GM21526 (cell line): ENCODE results near the gene CDK19.

Experiments used
- ATAC-seq: cut with Tn5 transposase; IDR thresholded peaks from one replicate; pipeline ENCODE4 v1.9.1; 2021; ENCODE audit warnings: moderate library complexity; ENCODE audit not compliant: unreplicated experiment, low FRiP score

CDK19 gene

DNA sequence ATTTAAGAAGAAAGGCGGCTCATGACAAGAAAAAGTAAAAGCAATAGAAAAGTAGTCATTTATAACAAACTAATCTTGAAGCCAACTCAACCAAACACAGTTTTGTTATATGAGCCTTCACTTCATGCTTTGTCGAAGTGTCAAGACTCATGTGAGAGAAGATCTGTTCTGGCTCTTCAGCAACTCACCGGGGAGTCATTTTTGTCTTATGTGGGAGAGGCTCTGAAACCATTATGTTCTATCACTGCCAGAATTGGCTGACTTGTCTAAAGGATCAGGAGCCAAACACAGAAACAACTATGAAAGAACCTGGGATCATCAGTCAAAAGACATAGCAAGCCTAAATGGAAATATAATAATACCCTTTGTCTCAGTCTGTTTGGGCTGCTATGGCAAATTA lies 105.2 kb downstream of the CDK19 start:
- ATAC-seq, result no peak

DNA sequence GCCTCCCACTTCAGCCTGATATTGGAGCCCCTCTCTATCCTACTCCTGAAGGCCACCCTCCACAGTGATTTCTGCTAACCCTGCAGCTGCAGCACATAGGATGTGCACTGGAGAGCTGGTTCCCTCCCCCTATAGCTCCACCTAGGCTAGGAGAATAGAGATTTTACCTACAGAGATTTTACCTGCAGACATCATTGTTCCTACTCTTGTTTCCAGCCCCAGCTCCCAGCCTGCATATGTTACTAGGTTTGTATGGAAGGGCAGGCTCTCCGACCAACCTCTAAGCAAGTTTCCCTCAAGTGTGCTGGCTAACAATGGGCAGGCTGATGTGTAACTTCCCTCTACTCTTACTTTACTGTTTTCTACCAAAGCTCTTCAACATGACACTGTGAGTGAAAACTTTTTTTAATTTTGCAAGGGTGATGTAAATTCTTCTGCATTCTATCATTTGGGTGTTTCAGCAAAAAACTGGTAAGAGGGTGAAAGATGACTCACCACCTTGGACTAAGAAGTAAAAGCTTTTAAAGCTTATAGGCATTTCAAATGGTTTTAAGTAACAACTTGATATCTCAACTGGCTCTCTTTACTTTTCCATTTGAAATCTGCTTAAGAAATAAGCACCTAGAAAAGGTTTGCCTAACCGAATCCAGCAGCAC lies 106.8 kb downstream of the CDK19 start:
- no peak for ATAC-seq

DNA sequence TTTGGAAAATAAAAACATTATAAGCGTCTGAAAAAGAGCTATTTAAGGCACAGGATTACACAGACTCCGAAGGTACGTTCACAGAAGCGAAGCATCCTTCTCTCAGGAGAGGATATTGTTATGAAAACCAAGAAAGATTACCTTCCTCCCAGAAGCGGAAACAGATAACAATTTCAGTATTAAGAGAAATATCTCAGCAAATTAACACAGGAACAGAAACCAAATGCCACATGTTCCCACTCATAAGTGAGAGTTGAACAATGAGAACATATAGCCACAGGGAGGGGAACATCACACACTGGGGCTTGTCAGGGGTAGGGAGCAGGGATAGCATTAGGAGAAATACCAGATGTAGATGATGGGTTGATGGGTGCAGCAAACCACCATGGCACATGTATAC lies 109.7 kb downstream of the CDK19 start:
- ATAC-seq, result no peak

DNA sequence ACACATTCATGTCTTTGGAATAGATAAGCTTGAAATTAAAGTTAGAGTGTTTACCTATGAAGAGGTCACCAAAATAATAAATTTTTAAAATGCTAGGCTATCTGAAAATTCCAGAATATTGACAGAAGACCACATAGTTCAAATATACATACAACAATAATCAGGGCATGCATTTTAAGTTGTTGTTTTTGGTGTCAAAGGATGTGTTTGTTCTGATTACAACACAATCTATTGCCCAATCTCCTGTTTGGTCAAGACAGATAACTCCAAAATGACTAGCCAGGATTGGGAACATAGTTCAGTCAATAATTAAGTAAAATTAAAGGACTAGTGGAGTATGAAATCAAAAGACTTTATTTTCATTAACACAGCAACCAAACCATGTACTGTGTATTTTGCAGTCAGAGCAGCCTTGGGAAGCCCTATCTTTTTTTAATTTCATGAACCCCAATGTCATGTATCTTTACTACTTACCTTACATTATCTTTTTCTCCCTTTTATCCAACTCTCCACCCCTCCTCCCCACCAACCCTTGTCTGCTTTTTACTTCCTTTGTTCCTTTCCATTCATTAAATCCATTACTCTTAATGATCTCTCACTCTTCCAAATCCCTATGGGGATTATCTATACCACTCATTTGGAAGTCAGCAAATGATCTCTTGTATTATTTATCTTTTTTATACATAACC lies 111.2 kb downstream of the CDK19 start:
- ATAC-seq, result no peak

DNA sequence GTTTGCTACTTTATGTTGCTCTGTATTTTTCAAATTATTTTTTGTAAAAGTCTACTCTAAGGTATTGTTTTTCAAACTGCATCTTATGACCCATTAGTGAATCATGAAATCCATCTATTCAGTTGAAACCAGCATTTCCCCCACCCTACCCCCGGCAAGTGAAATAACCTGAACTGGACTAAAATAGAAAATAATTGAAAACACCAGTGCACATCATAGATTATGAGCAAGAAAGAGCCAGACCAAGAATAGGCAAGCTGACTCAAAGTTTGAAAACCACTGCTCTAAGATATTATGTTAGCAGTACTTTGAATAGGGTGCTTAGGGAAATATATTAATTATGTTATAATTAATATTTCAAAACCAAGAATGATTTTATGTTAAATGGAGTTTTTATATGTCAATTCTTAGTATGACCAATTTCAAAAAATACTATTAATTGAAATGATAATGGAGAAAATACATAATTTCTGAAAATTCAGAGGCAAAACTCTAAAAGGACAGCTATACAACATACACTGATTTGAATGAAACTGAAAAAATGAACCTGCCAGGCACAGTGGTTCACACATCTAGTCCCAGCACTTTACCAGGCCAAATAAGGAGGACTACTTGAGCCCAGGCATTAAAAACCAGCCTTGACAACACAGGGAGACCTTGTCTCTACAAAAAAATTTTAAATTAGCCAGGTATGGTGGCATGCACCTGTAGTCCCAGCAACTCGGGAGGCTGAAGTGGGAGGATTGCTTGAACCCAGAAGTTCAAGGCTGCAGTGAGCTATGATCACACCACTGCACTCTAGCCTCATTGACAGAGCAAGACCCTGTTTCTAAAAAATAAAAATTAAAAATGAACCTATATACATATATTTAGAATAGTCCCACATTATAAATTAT lies 112.0 kb downstream of the CDK19 start:
- no peak for ATAC-seq

DNA sequence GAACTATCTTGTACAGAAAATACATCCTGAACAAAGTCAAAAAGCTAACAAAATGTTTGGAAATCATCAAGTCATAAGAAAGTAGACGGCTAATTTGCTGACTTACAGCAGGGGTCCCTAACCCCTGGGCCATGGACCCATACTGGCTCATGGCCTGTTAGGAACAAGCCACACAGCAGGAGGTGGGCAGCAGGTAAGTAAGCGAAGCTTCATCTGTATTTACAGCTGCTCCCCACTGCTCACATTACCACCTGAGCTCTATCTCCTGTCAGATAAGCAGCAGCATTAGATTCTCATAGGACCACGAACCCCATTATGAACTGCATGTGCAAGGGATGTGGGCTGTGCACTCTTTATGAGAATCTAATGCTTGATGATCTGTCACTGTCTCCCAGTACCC lies 115.5 kb downstream of the CDK19 start:
- ATAC-seq, result no peak

DNA sequence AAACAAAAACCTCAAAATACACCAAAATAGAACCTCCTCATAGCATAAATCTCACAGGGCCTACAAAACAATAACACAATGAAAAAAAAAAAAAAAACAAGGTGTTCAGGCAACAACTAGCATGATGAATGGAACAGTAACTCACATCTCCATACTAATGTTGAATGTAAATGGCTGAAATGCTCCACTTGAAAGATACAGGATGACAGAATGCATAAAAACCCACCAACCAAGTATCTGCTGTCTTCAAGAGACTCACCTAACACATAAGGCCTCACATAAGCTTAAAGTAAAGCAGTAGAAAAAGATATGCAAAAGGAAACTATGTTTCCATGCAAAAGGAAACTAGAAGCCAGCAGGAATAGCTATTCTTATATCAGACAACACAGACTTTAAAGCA lies 121.3 kb downstream of the CDK19 start:
- no peak for ATAC-seq

DNA sequence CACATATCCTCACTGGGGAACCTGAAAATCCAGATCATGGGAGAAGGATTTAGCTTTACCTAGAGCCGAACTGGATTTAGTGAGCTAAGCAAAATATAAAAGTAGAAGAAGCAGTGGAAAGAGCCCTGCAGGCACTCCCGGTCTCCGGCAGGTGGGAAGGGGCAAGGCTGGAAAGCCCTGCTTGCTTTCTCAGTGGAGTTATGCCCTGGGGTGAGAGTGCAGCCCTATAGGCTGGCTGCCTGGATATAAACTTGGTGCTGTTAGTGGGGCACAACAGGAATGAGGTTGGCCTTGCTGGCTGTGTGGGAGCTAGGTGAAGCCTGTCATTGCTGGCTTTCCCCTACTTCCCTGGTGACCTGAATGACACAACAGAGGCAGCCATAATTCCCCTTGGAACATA lies 122.0 kb downstream of the CDK19 start:
- ATAC-seq, result no peak

DNA sequence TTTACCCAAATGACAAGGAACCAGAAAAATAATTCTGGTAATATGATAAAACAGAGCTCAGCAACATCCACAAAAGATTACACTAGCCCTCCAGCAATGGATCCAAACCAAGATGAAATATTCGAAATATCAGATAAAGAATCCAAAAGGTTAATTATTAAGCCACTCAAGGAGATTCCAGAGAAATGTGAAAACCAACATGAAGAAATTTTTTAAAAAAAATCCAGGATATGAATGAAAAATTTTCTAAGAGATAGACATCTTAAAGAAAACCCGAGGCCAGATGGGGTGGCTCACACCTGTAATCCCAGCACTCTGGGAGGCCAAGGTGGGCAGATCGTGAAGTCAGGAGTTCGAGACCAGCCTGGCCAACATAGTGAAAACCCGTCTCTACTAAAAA lies 124.4 kb downstream of the CDK19 start:
- no peak for ATAC-seq

DNA sequence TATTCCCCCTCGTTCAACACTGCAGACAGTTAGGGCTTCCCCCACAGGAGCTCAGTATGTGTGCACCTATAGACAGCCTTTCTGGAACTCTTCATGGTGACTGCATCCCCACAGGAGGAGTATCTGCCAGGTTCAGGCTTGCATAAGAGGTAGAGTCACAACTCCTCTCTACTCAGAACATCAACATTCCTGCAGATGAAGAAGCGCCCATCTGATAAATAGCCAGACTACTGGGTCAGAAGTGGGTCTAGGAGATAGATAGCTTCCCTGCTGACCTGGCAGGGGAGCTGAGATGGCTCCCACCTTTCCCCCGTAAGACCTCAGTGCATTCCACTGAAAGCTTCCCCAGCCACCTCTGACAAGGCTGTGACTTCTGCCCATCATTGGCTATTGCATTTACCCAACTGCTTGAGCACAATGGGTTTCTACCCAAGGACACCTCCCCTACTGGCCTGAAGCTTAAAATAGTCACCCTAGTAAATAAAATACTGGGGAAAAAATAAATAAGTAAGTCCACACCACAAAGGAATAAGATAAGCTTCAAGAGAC lies 125.1 kb downstream of the CDK19 start:
- no peak for ATAC-seq

DNA sequence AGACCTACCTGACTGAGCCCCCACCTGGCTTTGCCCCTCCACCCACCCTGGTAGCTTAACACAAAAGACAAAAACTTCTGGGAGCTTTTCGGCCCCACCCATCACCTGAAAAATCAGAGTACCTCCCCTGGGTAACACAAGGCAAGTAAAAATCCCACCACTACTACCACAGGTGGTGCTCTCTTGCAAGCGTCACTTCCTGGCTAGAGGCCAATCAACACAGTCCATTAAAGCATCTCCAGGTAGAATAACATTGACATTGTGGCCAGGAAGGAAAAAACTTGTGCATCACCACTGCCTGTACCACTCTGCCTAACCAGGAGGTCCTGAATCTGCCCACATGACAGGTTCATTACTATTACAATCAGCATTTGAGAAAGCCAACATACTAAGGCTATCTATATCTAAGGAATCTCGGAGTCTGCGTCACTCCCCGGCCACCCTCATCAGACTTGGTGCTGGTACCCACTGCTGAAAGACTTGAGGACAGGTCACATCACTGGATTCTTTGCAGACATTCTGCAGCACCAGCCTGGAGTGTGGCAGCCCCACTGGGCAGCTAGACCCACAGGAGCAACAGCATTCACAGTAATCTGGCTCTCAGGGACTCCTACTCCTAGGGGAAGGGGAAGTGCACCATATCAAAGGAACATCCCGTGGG lies 125.9 kb downstream of the CDK19 start:
- no peak for ATAC-seq

DNA sequence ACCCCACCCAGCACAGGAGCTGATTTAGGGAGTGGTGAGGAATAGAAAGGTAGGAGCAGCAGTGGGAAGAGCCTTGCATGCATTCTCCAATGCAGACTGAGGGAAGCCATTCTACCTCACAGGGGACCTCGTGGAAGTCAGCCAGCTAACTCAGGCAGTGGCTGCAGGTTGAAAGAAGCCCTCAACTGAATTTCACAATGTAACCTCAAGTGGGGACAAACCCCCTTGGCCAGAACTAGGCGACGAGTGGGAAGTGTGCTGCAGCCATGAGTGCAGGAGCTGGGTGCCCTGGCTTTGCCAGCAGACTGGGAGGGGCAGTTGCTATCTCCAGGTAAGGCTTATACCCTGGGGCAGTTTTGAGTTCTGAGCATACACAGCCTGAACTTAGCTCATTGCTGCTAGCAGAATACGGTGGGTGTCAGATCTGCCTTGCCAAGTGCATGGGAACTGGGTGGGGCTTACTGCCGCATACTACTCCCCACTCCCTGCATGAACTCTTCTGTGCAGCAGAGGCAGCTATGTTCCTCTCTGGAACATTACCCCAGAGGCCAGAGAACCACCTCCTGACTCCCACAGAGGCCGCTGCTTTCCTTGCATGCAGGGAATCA lies 126.5 kb downstream of the CDK19 start:
- no peak for ATAC-seq

DNA sequence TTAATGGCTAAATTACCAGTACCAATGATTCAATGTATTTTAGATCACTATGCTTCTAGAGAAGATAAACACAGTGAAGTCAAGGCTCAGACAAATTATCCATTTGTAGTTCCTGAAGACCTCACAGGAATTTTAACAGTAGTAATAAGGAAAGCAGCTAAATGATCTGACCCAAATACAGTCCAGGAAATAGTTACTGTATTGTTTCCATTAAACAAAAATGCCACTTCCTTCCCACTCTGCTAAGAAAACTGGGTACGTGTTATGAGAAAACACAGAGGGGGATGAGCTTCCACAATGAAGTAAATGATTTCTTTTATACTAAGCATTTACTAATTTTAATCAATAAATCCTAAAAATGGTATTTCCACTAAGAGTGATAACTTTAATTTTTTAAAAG lies 127.9 kb downstream of the CDK19 start:
- ATAC-seq, result no peak

DNA sequence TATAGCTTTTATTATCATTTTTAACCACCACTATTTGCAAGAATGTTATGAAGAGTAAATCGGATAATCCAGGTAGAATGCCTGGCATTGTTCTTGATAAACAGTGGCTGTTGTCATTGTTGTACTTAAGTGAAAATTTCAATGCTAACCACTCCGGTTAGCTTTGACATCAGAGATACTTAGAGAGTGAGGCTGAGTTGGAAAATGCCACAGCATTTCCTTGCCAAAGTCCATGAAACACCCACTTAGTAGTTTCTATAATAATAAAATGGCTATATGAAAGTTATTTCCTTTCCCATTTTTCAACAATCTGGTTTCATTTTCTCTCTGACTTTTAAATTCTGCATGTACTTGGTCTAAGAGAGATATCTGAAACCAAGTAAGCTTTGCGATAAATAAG lies 132.0 kb downstream of the CDK19 start:
- ATAC-seq, result no peak

DNA sequence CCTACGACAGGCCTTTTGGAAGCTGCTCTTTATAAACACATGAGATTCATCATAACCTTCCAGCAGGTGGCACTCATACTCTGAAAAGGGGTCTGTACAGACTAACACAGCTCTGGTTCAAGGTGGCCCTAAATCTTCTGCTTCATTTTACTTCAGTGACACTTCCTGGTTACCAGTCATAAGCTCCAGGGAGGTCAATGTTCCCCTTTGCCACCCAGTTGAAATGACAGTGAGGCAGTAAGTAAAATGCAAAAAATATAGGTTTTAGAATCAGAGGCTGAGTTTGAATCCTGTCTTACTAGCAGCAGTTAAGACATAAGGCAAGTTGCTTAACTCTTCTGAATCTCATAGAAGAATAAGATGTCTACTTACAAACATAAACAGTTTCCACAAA lies 132.8 kb downstream of the CDK19 start:
- ATAC-seq, result peak; percentile 87

DNA sequence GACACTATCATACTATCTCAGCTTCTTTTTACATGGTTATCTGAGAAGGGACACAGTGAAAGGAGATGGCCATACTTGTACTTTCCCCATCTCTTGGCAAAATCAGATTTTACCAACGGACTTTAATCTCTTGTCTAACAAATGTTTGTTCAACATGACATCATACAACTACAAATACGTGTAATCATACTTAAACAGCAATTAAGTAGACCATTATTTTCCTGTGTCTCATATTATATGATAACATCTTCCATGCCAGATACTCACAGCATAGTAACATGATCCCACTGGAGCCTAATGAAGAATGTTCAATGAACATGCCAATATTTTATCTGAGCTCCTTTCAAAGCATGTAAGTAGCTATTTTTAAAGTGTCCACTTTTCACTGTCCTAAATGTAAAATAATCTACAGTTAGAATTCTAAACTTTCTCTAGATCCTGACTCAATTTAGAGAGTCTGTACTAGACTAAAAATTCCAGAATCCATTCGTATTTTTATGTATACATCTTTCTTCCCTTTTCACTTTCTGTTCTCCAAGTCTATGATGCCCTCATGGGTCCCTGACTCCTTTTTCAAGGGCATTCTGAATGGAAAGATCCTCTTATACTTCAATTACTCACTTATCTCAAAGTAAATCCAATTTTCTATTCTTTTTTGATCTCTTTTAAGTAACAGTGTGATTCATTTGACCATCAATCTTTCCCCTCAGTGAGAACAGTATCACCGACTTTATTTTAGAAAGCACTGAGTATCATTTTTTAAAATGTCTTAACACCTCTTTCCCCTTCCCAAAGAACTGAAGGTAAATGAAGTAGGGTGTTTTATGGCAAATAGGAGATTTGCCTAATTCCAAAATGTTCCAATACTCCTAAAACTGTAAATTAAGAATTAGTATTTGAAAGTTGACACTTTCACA lies 133.5 kb downstream of the CDK19 start:
- ATAC-seq, result no peak

DNA sequence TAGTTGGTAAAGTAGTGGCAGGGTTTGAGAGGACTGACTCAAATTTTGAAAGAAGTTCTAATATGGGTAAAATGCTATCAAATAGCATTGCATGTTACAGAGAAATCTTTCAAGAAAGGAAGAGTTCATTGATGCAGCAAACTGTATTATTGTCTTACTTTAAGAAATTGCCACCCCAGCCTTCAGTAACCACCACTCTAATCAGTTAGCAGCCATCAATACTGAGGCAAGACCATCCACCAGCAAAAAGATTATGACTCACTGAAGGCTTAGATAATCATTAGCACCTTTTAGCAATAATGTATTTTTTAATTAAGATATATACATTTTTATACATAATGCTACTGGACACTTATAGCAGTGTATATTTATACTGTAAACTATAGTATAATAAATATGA lies 138.9 kb downstream of the CDK19 start:
- ATAC-seq, result no peak

DNA sequence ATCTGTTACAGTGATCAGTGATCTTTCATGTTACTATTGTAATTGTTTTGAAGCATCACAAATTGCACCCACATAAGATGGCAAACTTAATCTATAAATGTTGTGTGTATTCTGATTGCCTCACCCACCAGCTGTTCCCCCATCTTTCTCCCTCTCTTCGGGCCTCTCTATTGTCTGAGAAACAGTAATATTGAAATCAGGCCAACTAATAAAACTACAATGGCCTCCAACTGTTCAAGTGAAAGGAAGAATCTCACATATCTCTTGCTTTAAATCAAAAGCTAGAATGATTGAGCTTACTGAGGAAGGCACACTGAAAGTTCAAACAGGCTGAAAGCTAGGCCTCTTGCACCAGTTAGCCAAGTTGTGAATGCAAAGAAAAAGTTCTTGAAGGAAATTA lies 141.2 kb downstream of the CDK19 start:
- no peak for ATAC-seq

DNA sequence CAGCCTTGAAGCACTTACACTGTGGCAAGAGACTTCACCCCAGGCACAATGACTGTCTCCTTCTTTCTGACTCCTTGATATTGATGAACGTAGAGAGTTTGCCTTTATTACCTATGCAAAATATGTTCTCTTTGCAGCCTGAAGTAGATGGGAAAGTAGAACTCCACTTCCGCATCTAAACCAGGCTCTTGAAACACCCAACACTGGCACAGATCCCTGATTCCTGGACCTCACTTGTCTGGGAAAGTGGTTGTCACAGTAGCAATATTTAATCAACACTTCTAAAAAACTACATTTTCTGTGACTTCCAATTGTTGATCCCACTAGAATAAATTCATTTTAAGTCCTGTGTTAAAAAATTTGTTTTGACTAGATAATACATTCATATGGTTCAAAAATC lies 143.1 kb downstream of the CDK19 start:
- no peak for ATAC-seq
